CD4-positive, alpha-beta T cell treated with Interleukin-17A for 4 hours (primary cell): ENCODE measurements around the gene HEXIM2.

Experiments used
- DNase-seq: peaks from one replicate; pipeline ENCODE4 v3.0.0-alpha.2; 2020; ENCODE audit warnings: mixed read lengths

The HEXIM2 gene

GRCh38 chr17:45146166-45146565, 15.5 kb upstream of the HEXIM2 start:
- DNase-seq = no peak

- DNase-seq = no peak
Measured at GRCh38 chr17:45146592-45146889, 15.1 kb upstream of the HEXIM2 start.

- peak; percentile 81 for DNase-seq
Measured at GRCh38 chr17:45146890-45147580, 14.6 kb upstream of the HEXIM2 start.

- DNase-seq = peak; percentile 78
Measured at GRCh38 chr17:45147581-45148182, 14.0 kb upstream of the HEXIM2 start.

- peak; percentile 97 for DNase-seq
Measured at GRCh38 chr17:45148183-45149036, 13.3 kb upstream of the HEXIM2 start, which contains the start of gene HEXIM1. TSS of gene HEXIM1 (plus strand) at chr17:45148475. CDS start at chr17:45149191, 716 bp downstream.

GRCh38 chr17:45149037-45149668, 12.5 kb upstream of the HEXIM2 start:
- DNase-seq = peak; percentile 82

GRCh38 chr17:45149669-45150664, 11.7 kb upstream of the HEXIM2 start:
- peak; percentile 53 for DNase-seq

GRCh38 chr17:45150911-45151809, 10.5 kb upstream of the HEXIM2 start:
- DNase-seq = no peak

- DNase-seq = peak; percentile 43
Measured at GRCh38 chr17:45155029-45155428, 6.6 kb upstream of the HEXIM2 start.

GRCh38 chr17:45155483-45155882, 6.2 kb upstream of the HEXIM2 start:
- DNase-seq = no peak

- no peak for DNase-seq
Measured at GRCh38 chr17:45156242-45156641, 5.4 kb upstream of the HEXIM2 start.

- DNase-seq = peak; percentile 69
Measured at GRCh38 chr17:45160447-45161287, 1.0 kb upstream of the HEXIM2 start.

GRCh38 chr17:45162025-45162687, 481 bp downstream of the HEXIM2 start:
- no peak for DNase-seq

GRCh38 chr17:45164734-45165269, 3.1 kb downstream of the HEXIM2 start:
- no peak for DNase-seq

GRCh38 chr17:45168991-45169752, 7.5 kb downstream of the HEXIM2 start:
- DNase-seq = no peak

GRCh38 chr17:45170280-45170930, 8.7 kb downstream of the HEXIM2 start:
- no peak for DNase-seq

- DNase-seq = no peak
Measured at GRCh38 chr17:45170931-45171337, 9.3 kb downstream of the HEXIM2 start.
